SKM-1 (cell line): ENCODE measurements around the gene TRIP11.

Experiments
- DNase-seq: peaks from one replicate; lab custom pipeline; 2025; ENCODE audit not compliant: unreplicated experiment; lab: John Stamatoyannopoulos, UW

The TRIP11 gene

DNA sequence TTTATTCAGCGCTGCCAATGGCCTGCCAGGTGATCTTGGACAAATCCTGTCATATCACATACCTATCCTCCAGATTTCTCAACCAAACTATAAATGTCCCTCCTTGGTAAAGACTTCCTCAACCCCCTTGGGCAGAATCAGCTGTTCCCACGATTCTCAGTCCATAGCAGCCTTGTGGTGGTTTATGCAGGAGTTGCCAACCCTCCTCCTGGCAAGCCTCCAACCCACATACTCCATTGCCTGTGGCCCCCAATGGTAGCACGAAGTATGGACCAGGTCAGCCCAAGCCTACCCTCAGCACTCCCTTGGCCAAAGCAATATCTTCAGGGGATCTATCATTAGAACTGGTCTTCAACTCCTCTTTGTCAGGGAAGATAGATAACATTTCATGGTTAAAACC, 119.3 kb downstream of the TRIP11 start:
- no peak for DNase-seq

DNA sequence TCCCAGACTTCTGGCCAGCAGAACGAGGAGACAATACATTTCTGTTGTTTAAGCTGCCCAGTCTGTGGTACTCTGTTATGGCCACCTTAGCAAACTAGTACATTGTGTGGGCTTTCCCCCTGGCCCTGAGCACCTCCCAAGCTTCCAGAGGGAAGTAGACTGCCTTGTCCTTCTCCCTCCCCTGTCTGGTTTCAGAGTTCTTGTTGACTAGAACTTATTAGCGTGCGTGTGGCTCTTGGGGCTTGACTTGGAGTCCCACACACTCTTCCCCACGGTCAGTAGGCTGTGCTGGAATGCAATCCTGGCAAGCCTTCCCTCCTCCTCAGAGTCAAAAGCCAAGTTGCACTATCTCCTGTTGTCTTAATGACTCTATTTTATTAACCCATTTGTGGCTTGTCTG, 120.0 kb downstream of the TRIP11 start:
- no peak for DNase-seq

DNA sequence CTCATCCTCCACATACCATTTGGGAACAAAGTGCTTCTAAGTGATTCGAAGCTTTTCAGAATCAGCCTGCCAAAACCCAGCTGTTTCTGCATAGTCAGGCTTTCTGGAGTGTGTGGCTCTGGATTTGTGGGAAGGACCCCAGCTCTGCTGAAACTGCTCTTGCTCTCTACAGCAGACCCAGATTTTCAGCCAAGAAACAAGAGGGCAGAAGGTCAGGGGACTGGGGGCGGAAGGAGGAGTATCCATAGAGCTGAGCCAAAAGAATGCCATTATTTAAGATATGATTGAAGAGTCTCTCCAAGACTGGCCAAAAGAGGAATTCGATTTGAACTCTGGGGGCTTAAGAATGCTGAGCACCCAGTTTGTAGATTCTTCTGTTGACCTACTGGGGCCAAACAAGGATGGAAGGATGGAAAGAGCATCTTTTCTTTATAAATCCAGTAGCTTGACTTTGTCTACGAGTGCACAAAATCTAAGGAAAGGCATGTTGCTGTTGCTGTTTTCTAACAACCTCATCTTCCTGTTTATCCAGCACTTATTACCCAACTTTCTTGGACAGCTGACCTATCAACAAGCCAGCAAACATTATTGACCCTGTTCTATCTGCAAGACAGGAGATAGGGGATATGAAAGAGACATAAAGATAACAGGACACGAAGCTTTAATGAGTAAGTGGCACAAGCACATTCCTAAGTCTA, 121.5 kb downstream of the TRIP11 start:
- no peak for DNase-seq
